H9 (cell line): ENCODE data around the gene DSCAM. TPM values are rescaled to one million over a fixed set of nuclear protein-coding genes. Genes with fewer than 3 reads are reported as not detected.

Source experiments
- DNase-seq: peaks from one replicate; pipeline ENCODE4 v3.0.0-alpha.2; 2017
- H2AFZ ChIP-seq: one replicate; pipeline ENCODE4 v1.6.1; 2013; ENCODE audit warnings: mild to moderate bottlenecking, low read length, control low read depth, moderate library complexity
- H2AK5ac ChIP-seq: 2 replicates; pipeline ENCODE4 v1.6.1; 2013; ENCODE audit warnings: low read length, control low read depth, mixed read lengths; ENCODE audit not compliant: insufficient read length
- H2BK120ac ChIP-seq: one replicate; pipeline ENCODE4 v1.6.1; 2013; ENCODE audit warnings: low read depth, mild to moderate bottlenecking, low read length, control low read depth, inconsistent platforms; ENCODE audit not compliant: poor library complexity, severe bottlenecking
- H2BK12ac ChIP-seq: 2 replicates; pipeline ENCODE4 v1.6.1; 2013; ENCODE audit warnings: low read length, control low read depth, mixed read lengths, low read depth; ENCODE audit not compliant: insufficient read length
- H2BK15ac ChIP-seq: 2 replicates; pipeline ENCODE4 v1.6.1; 2013; ENCODE audit warnings: low read depth, low read length, control low read depth
- H2BK20ac ChIP-seq: one replicate; pipeline ENCODE4 v1.6.1; 2013; ENCODE audit warnings: low read depth, mild to moderate bottlenecking, low read length, control low read depth, inconsistent platforms; ENCODE audit not compliant: poor library complexity, severe bottlenecking
- H2BK5ac ChIP-seq: 2 replicates; pipeline ENCODE4 v1.6.1; 2013; ENCODE audit warnings: low read length, control low read depth, mixed read lengths; ENCODE audit not compliant: insufficient read length
- H3K14ac ChIP-seq: 2 replicates; pipeline ENCODE4 v1.6.1; 2013; ENCODE audit warnings: low read length, control low read depth; ENCODE audit not compliant: insufficient read depth
- H3K18ac ChIP-seq: 2 replicates; pipeline ENCODE4 v1.6.1; 2013; ENCODE audit warnings: low read depth, mild to moderate bottlenecking, mixed read lengths, low read length, control low read depth; ENCODE audit not compliant: insufficient read length
- H3K23ac ChIP-seq: 2 replicates; pipeline ENCODE4 v1.6.1; 2013; ENCODE audit warnings: low read length, control low read depth, mixed read lengths, low read depth; ENCODE audit not compliant: insufficient read length
- H3K23me2 ChIP-seq: 2 replicates; pipeline ENCODE4 v1.6.1; 2013; ENCODE audit warnings: low read depth, mild to moderate bottlenecking, mixed read lengths, low read length, control low read depth; ENCODE audit not compliant: insufficient read length, poor library complexity, severe bottlenecking
- H3K27ac ChIP-seq: 2 replicates; pipeline ENCODE4 v1.5.1; 2013; ENCODE audit warnings: low read length, control low read depth, mixed read lengths, low read depth; ENCODE audit not compliant: insufficient read length
- H3K27me3 ChIP-seq: 2 replicates; pipeline ENCODE4 v1.6.1; 2013; ENCODE audit warnings: low read length, control low read depth, inconsistent platforms; ENCODE audit not compliant: insufficient read depth
- H3K4ac ChIP-seq: 2 replicates; pipeline ENCODE4 v1.6.1; 2013; ENCODE audit warnings: low read depth, mild to moderate bottlenecking, control low read depth, inconsistent platforms, low read length, moderate library complexity
- H3K4me1 ChIP-seq: 2 replicates; pipeline ENCODE4 v1.6.1; 2013; ENCODE audit warnings: low read length, control low read depth, inconsistent platforms; ENCODE audit not compliant: insufficient read depth
- H3K4me2 ChIP-seq: 2 replicates; pipeline ENCODE4 v1.6.1; 2013; ENCODE audit warnings: low read length, control low read depth, mixed read lengths; ENCODE audit not compliant: insufficient read length, insufficient read depth
- H3K56ac ChIP-seq: 2 replicates; pipeline ENCODE4 v1.6.1; 2013; ENCODE audit warnings: low read depth, mild to moderate bottlenecking, mixed read lengths, low read length, control low read depth; ENCODE audit not compliant: insufficient read length
- H3K79me1 ChIP-seq: 2 replicates; pipeline ENCODE4 v1.6.1; 2013; ENCODE audit warnings: low read depth, mild to moderate bottlenecking, moderate library complexity, low read length, control low read depth, inconsistent platforms; ENCODE audit not compliant: insufficient read depth, poor library complexity, severe bottlenecking
- H3K79me2 ChIP-seq: 2 replicates; pipeline ENCODE4 v1.6.1; 2013; ENCODE audit warnings: low read length, control low read depth, inconsistent platforms; ENCODE audit not compliant: insufficient read depth
- H3K9ac ChIP-seq: 2 replicates; pipeline ENCODE4 v1.6.1; 2013; ENCODE audit warnings: low read length, control low read depth, mixed read lengths; ENCODE audit not compliant: insufficient read length; ENCODE audit errors: extremely low read depth
- H3K9me3 ChIP-seq: one replicate; pipeline ENCODE4 v1.6.1; 2013; ENCODE audit warnings: low read depth, low read length, inconsistent platforms; ENCODE audit not compliant: control insufficient read depth
- H3T11ph ChIP-seq: one replicate; pipeline ENCODE4 v1.6.1; 2013; ENCODE audit warnings: mild to moderate bottlenecking, low read length, control low read depth, inconsistent platforms
- H4K20me1 ChIP-seq: one replicate; pipeline ENCODE4 v1.6.1; 2013; ENCODE audit not compliant: control insufficient read depth, insufficient read length, insufficient read depth
- H4K5ac ChIP-seq: 2 replicates; pipeline ENCODE4 v1.6.1; 2013; ENCODE audit warnings: low read depth, mild to moderate bottlenecking, mixed read lengths, low read length, control low read depth; ENCODE audit not compliant: insufficient read length
- H4K8ac ChIP-seq: replicated peaks from 2 replicates; pipeline ENCODE4 v1.6.1; 2013; ENCODE audit warnings: low read length, control low read depth, mixed read lengths, low read depth; ENCODE audit not compliant: insufficient read length
- H4K91ac ChIP-seq: 2 replicates; pipeline ENCODE4 v1.6.1; 2013; ENCODE audit warnings: low read depth, mild to moderate bottlenecking, moderate library complexity, mixed read lengths, low read length, control low read depth; ENCODE audit not compliant: insufficient read length
- H3K27ac Mint-ChIP-seq, 3 experiments: 2 replicates in 2 of 3; 3 replicates in 1 of 3; pipeline ENCODE4 v1.8.0; 2020 to 2021; ENCODE audit warnings: mixed read lengths in 3 of 3, mild to moderate bottlenecking in 1 of 3, moderate library complexity in 1 of 3
- H3K27me3 Mint-ChIP-seq: 2 replicates; pipeline ENCODE4 v1.8.0; 2021; ENCODE audit warnings: low read depth, mild to moderate bottlenecking, moderate library complexity, mixed read lengths
- H3K36me3 Mint-ChIP-seq, 3 experiments: 2 replicates in 2 of 3; 3 replicates in 1 of 3; pipeline ENCODE4 v1.8.0; 2020 to 2021; ENCODE audit warnings: low read depth in 3 of 3, mixed read lengths in 3 of 3; ENCODE audit not compliant: insufficient read depth in 1 of 3
- H3K4me1 Mint-ChIP-seq, 2 experiments: 2 replicates each; pipeline ENCODE4 v1.8.0; 2020; ENCODE audit warnings: mixed read lengths in 2 of 2
- H3K4me3 Mint-ChIP-seq, 2 experiments: 2 replicates in 1 of 2; 3 replicates in 1 of 2; pipeline ENCODE4 v1.8.0; 2020 to 2021; ENCODE audit warnings: mild to moderate bottlenecking in 2 of 2, mixed read lengths in 2 of 2, moderate library complexity in 1 of 2
- H3K9me3 Mint-ChIP-seq, 2 experiments: 2 replicates in 1 of 2; 3 replicates in 1 of 2; pipeline ENCODE4 v1.8.0; 2020; ENCODE audit warnings: mild to moderate bottlenecking in 2 of 2, mixed read lengths in 2 of 2, moderate library complexity in 1 of 2
- CTCF ChIP-seq: fragments of 200-600 bp; sonication (generic); conservative IDR thresholded peaks from 3 replicates; pipeline ENCODE4 v1.8.0; 2021; ENCODE audit warnings: antibody characterized with exemption, mild to moderate bottlenecking
- WGBS: extraction: QIAGEN DNeasy Blood & Tissue Kit; methylation state at CpG from one replicate; pipeline ENCODE4 v1.1.7; 2013; ENCODE audit warnings: missing lambda C conversion rate, low lambda C conversion rate, mixed read lengths; ENCODE audit not compliant: insufficient read length; ENCODE audit errors: extremely low coverage; 5-methylcytosine and 5-hydroxymethylcytosine counted together
- total RNA-seq: library from RNA; stranded (reverse); gene quantifications from 2 replicates; pipeline ENCODE4 v1.2.1, GENCODE V29; 2021

Gene DSCAM
- total RNA-seq, 1 experiment from 2014 or later = 0.17 TPM

- Histone ChIP-seq H3K56ac (no peak overlapping the region), H3K23me2 (no peaks in the 10 kb centered on the region), H3K9me3 (no peaks in the 10 kb centered on the region), H2AFZ (no peak overlapping the region), H3T11ph (no peak overlapping the region), H4K8ac (no peak overlapping the region), H3K79me2 (no peaks in the 10 kb centered on the region), H4K5ac (no peak overlapping the region), H2BK20ac (no peak overlapping the region), H2BK15ac (no peak overlapping the region), H3K4me1 (no peaks in the 10 kb centered on the region), H4K20me1 (no peaks in the 10 kb centered on the region), H3K9ac (no peak overlapping the region), H2BK12ac (no peak overlapping the region), H3K23ac (no peak overlapping the region), H2AK5ac (no peak overlapping the region), H4K91ac (no peak overlapping the region), H3K27ac (no peak overlapping the region), H2BK5ac (no peak overlapping the region), H3K18ac (no peak overlapping the region), H3K4me2 (no peak overlapping the region), H2BK120ac (no peak overlapping the region), H3K27me3 (no peaks in the 10 kb centered on the region), H3K14ac (no peak overlapping the region), H3K4ac (no peak overlapping the region), H3K79me1 (no peaks in the 10 kb centered on the region)
- H3K9me3 Mint-ChIP-seq = peaks cover 11 to 22% of the 10 kb centered on the region in 2 experiments; a peak in 4 of 5 replicates
- no peak overlapping the region for H3K27ac Mint-ChIP-seq
- no peaks in the 10 kb centered on the region for H3K27me3 Mint-ChIP-seq
- no peak overlapping the region for H3K4me3 Mint-ChIP-seq
- peaks cover 3 to 8% (median 6%) of the 10 kb centered on the region in 3 experiments; a peak in 4 of 7 replicates for H3K36me3 Mint-ChIP-seq
- no peak for TF ChIP-seq CTCF
- no peak for DNase-seq
- no peaks in the 10 kb centered on the region for H3K4me1 Mint-ChIP-seq
- WGBS = no CpG with 5 or more reads among the region's 3 CpGs
Measured at GRCh38 chr21:39966786-39967185, 880.2 kb downstream of the DSCAM start.
